ENCODE data around the gene SMKR1. TPM values are rescaled to one million over a fixed set of nuclear protein-coding genes. Genes with fewer than 3 reads are reported as not detected.
A peak's percentile ranks its signal among the peaks of the same experiment; 100 is the strongest.

SMKR1 gene
- not detected for total RNA-seq

GRCh38 chr7:129501760-129502707 is at the start of gene SMKR1:
Gene SMKR1 (plus strand): TSS chr7:129502531. CDS start chr7:129502825, 294 bp downstream.
- Histone ChIP-seq H3K4me3 (peak within 1 kb of the TSS; percentile 49 to 65), H3K27me3 (no peaks in the 10 kb centered on the region), H3K4me1 (peaks cover 11% of the 10 kb centered on the region), H3K27ac (no peak within 1 kb of the TSS), H3K36me3 (no peaks in the 10 kb centered on the region), H3K9me3 (no peaks in the 10 kb centered on the region)
- TF ChIP-seq, protein P1, sequence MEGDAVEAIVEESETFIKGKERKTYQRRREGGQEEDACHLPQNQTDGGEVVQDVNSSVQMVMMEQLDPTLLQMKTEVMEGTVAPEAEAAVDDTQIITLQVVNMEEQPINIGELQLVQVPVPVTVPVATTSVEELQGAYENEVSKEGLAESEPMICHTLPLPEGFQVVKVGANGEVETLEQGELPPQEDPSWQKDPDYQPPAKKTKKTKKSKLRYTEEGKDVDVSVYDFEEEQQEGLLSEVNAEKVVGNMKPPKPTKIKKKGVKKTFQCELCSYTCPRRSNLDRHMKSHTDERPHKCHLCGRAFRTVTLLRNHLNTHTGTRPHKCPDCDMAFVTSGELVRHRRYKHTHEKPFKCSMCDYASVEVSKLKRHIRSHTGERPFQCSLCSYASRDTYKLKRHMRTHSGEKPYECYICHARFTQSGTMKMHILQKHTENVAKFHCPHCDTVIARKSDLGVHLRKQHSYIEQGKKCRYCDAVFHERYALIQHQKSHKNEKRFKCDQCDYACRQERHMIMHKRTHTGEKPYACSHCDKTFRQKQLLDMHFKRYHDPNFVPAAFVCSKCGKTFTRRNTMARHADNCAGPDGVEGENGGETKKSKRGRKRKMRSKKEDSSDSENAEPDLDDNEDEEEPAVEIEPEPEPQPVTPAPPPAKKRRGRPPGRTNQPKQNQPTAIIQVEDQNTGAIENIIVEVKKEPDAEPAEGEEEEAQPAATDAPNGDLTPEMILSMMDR (IDR thresholded peaks at IDR 0.05): no peak
- TF ChIP-seq POLR2AphosphoS5 (IDR thresholded peaks at IDR 0.05; ENCODE audit: insufficient read depth in 1 of 2, low read depth in 1 of 2) (no peak), POLR2A (IDR thresholded peaks at IDR 0.05) (no peak)
- DNase-seq (ENCODE audit: extremely low spot score in 2 of 2): no peak
- intact Hi-C loops (cut with DNase I): no loop called here

DNA sequence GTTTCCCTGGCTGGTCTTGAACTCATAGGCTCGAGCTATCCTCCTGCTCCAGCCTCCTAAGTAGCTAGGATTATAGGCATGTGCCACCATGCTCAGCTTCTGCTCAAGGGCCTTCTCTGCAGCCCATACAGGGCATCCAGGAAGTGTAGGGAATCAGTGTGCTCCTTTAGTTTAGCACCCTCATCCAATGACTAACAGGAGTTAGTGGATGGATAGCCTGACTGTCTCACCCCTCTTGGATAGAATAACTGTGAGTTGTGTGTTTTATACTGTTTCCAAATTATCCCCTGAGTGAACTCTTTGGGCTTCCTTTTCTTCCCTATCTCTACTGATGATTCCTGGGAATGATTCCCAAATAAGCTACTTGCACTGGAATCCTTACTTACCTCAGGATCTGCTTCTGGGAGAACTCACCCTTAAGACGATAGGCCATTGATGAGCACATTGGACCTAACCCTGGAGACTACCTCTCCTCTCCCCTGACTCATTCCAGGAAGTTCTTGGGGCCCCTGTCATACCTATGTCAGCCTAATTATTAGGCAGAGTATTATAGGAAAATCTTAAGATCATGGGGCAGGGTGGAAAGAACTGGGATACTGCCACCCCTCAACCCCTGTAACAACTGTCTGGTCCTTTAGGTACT is 49.6 kb upstream of the SMKR1 start:
- Histone ChIP-seq H3K27ac (no peak overlapping the region), H3K4me1 (no peaks in the 10 kb centered on the region), H3K4me3 (no peak overlapping the region), H3K36me3 (no peaks in the 10 kb centered on the region), H3K27me3 (no peaks in the 10 kb centered on the region), H3K9me3 (peaks cover 3% of the 10 kb centered on the region)
- TF ChIP-seq, protein P1 (IDR thresholded peaks at IDR 0.05): no peak
- TF ChIP-seq POLR2A (IDR thresholded peaks at IDR 0.05) (no peak), POLR2AphosphoS5 (IDR thresholded peaks at IDR 0.05; ENCODE audit: insufficient read depth in 1 of 2, low read depth in 1 of 2) (no peak)
- intact Hi-C loops (cut with DNase I): no loop called here
- DNase-seq (ENCODE audit: extremely low spot score in 2 of 2): no peak

DNA sequence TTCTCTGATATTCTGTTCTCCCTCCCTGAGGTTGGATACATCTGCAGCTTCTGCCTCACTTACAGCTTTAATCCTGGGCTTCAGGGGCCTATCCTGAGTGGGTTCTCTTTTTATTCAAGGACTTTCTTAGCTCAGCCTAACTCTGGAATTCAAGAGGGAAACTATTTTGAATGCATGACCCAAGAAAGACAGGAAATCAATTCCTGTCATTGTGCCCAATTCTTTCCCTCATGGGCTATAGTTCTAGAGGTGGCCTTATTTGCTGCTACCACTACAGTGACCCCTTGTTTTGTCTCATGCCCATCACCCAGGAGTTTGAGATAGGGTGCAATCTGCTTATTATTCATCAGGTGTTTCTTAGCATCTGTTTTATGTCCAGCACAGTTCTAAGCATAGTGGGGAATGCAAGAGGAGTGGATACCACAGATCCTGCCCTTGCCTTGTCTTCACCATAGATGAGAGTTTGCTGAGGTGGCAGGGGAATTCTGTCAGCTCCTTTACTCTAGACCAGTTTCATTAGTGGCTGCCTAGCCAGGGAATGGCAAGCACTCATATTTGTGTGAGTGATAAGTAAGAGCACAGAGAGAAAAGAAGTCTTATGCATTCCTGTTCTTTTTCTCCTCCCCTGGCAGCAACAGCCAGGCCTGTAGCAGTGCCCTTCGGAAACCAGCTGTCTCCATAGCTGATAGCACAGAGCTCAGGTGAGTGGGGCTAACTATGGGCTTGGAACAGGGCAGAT is 48.7 kb upstream of the SMKR1 start:
- intact Hi-C loops (cut with DNase I): no loop called here
- H3K9me3 ChIP-seq: no peaks in the 10 kb centered on the region
- H3K27ac ChIP-seq: no peak overlapping the region
- no peaks in the 10 kb centered on the region for H3K27me3 ChIP-seq
- DNase-seq (ENCODE audit: extremely low spot score in 2 of 2): no peak
- H3K4me3 ChIP-seq: no peak overlapping the region
- TF ChIP-seq, protein P1 (IDR thresholded peaks at IDR 0.05): no peak
- no peaks in the 10 kb centered on the region for H3K4me1 ChIP-seq
- H3K36me3 ChIP-seq: no peaks in the 10 kb centered on the region

- TF ChIP-seq POLR2A (IDR thresholded peaks at IDR 0.05) (no peak), POLR2AphosphoS5 (IDR thresholded peaks at IDR 0.05; ENCODE audit: insufficient read depth in 1 of 2, low read depth in 1 of 2) (no peak)
- TF ChIP-seq, protein P1 (IDR thresholded peaks at IDR 0.05): no peak
- Histone ChIP-seq H3K4me1 (no peaks in the 10 kb centered on the region), H3K4me3 (no peak overlapping the region), H3K27ac (no peak overlapping the region), H3K36me3 (no peaks in the 10 kb centered on the region), H3K9me3 (no peaks in the 10 kb centered on the region), H3K27me3 (no peaks in the 10 kb centered on the region)
- intact Hi-C loops (cut with DNase I): no loop called here
- DNase-seq (ENCODE audit: extremely low spot score in 2 of 2): no peak
These were observed 48.1 kb upstream of the SMKR1 start for GRCh38 chr7:129454249-129454551.
